ENCODE results near the gene SMAD3.

DNA sequence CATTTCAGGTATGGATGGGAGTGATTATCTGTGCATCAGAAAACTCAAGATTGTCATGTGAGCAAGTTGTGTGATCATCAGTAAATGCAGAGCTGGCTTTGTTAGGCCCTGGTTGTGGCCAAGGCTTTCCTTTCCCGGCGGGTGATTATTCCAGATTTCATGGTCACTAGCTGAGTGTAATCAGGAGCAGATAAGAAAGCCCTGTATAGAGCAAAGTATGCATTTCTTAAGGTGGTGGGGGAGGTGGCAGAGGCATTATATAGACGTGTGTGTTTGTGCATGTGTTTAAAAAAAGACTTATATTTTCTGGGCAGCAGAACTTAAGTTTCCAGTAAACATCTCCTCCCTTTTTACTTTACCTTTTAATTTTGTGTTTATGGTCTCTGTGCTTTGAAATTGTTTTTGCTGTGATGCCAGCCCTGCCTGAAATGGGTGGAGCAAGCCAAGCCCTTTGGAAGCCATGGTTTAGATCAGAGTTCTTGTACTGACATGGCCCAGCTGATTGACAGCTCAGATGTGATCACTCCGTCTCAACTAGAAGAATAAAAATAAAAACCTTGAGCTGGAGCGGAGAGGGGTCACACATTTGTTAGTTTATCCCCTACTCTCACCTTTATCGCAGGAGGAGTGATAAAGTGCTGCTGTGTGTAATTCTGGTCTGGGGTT lies 22.2 kb downstream of the SMAD3 start:
- TF ChIP-seq, protein P1, sequence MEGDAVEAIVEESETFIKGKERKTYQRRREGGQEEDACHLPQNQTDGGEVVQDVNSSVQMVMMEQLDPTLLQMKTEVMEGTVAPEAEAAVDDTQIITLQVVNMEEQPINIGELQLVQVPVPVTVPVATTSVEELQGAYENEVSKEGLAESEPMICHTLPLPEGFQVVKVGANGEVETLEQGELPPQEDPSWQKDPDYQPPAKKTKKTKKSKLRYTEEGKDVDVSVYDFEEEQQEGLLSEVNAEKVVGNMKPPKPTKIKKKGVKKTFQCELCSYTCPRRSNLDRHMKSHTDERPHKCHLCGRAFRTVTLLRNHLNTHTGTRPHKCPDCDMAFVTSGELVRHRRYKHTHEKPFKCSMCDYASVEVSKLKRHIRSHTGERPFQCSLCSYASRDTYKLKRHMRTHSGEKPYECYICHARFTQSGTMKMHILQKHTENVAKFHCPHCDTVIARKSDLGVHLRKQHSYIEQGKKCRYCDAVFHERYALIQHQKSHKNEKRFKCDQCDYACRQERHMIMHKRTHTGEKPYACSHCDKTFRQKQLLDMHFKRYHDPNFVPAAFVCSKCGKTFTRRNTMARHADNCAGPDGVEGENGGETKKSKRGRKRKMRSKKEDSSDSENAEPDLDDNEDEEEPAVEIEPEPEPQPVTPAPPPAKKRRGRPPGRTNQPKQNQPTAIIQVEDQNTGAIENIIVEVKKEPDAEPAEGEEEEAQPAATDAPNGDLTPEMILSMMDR (conservative IDR thresholded peaks at IDR 0.05 in 1 of 2, IDR thresholded peaks at IDR 0.05 in 1 of 2; ENCODE audit: extremely low read depth in 1 of 2, insufficient read depth in 1 of 2, low read depth in 1 of 2, low read length in 2 of 2): no peak
- no peak for TF ChIP-seq EZH2 (IDR thresholded peaks at IDR 0.05; ENCODE audit: borderline replicate concordance, low read length)
